Stimulated activated CD4-positive, alpha-beta T cell treated with anti-CD3 and anti-CD28 coated beads, Interleukin-15, amount 100 ng/mL, for 1 hour (primary cell): ENCODE measurements around the gene TP53TG5.

Experiments used
- DNase-seq, 2 donors: peaks; one replicate each; pipeline ENCODE4 v3.0.0-alpha.2; 2020; ENCODE audit warnings: low read depth in 1 of 2, low spot score in 1 of 2

TP53TG5 gene

DNA sequence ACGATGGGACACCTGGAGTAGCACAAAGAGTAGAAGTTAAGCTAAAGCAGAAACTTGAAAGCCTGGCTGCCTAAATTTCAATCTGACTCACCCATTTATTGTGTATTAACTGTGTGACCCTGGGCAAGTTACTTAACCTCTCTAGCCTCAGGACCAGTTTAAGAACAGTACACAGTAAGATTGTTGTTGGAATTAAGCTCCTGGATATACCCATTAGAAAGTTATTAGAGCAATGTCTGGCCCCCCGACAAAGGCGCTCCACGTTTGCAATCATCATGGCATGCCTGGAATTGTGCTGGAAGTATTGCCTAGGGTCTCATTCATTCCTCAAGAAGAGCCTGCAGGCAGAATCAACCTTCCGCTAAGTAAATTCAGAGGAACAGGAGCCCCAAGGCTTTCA lies 31.3 kb downstream of the TP53TG5 start:
- no peak for DNase-seq

DNA sequence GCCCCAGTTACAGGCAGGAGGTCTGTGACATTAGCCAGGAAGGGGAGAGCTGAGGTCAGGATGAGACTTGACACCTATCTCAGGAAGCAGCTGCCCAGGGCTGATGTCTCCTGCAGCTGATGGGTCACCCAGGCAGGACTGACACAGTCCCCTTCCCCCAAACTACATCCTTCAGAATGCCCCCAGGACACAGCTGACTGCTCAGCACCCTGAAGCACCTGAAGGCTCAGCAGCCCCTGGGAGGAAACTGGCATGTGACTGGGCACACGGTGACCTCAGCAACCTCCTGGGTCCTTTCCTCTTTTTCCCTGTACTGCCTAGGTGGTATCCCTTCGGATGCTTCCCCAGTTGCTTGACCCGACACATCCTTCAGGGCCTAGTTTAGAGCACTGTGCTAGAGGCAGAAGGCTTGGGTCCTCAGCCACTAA lies 31.8 kb downstream of the TP53TG5 start:
- DNase-seq: no peak

DNA sequence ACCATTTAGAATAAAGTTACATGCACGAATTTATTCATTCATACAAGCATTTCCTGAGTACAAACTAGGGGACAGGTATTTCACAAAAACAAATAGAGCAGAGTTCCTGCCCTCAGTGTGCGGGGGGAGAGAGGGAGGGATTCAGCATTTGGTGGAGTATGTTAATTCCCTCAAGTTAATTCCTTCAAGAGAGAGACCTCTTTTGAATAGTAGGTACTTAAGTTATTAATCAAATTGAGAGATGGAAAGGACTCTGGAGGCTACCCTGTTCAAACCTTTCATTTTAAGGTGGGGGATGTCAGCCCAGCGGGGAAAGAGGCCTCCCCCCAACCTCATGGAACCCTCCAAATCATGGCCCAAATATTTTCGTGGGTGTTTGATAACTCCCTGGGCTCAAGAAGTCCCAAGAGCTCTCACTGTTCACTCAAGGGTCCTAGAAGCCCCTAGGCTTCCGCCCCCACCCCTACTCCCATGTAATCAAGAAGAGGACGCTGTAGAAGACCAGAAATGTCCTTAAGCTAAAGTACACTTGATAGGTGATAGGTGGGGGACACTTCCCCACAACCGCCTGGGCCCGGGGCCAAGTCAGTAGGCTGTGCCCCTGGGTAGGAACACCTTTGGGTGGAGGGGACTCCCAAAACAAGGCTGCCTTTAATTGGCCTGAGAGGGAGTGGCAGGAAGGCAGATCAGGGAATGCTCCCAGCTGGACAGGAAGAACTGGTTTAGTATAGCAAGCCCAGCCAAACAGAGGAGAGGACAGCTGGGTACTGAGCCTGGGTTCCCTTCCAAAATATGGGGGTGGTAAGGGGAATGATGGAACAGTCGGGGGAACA lies 32.8 kb downstream of the TP53TG5 start:
- no peak for DNase-seq

DNA sequence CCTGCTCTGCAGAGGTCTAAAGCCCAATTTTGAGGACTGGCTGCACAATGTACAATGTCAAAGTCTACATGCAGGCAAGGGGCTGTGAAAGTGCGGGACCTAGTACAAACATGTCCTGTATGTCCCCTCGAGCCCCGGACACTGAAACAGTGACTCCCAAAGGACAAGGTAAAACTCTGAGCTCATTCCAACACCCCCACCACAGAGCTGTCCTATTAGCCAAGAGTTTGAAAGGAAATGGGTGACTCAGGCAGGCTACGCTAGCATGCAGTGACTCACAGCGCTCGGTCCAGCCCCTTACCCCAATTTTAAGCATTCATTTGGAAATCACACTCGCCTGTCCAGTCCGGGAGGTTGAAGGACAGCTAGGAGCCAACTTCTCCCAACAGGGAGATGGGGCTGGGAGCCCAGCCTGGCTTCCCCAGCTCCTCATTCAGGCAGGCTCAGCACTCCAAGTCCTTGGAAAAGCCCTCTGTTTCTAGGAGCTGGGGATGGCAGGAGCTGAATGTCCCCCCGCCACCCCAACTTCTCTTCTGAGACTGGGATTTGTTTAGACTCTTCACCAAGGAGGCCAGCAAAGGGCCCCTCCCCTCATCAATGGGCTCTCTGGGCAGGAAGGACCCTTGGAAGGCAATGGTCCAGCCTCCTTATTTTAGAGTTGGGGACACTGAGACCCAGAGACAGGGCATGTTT lies 33.8 kb downstream of the TP53TG5 start:
- no peak for DNase-seq

DNA sequence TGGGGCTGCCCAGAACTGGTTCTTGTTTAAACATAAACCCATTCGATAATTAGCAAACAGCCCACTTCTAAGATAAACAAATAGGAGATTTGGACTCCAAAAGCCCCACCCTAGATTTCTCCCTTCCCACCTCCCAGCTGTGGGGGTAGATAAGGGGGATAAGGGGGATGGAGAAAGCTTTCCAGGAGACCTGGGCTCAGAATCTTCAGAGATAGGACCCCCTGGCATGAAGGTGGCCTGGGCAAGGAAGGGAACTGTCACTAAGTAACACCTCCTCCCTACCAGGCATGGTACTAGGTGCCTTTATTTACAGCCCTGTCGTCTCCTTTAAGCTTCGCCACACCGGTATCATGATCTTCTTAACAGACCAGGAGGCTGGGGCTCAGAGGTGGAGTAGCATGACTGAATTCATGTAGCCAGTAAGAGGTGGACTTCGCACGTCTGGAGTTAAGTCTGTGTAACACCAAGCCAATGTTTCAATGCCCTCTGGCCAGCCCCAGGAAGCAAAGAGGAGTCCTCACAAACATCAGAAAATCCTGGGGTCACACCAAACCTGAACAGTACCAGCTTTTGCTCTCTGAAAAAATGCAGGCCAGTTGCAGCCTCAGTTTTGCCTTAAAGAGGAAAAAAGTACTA lies 34.5 kb downstream of the TP53TG5 start:
- DNase-seq: no peak

DNA sequence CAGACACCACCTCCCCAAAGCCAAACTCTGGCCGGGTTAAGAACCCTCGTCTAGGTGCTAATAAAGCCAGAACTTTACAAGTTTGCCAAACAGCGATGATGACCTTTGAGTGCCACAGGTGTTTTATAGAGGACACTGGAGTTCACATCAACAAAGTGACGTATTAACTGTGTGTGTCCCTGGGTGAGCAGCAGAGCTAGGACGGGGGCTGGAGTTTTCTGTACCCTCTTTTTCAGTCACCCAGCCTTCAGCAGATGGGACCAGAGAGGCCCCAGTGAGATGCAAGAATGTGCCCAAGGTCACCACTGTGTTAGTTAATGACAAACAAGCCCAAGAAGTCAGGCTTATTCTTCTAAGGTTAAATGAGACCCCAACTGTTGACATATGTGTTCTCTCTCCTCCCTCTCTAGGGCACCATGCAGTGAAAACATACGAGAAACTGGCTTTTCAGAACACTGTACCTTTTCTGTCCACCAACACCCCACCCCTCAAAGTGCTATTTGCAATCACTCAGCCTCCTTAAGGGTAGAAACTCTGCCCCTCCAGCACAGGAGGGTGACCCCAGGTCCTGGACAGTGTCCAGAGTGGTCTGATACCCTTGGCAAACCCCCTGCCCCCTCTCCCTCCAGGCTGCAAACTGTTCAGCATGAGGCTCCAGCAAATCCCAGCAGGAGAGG lies 35.1 kb downstream of the TP53TG5 start:
- DNase-seq: no peak

DNA sequence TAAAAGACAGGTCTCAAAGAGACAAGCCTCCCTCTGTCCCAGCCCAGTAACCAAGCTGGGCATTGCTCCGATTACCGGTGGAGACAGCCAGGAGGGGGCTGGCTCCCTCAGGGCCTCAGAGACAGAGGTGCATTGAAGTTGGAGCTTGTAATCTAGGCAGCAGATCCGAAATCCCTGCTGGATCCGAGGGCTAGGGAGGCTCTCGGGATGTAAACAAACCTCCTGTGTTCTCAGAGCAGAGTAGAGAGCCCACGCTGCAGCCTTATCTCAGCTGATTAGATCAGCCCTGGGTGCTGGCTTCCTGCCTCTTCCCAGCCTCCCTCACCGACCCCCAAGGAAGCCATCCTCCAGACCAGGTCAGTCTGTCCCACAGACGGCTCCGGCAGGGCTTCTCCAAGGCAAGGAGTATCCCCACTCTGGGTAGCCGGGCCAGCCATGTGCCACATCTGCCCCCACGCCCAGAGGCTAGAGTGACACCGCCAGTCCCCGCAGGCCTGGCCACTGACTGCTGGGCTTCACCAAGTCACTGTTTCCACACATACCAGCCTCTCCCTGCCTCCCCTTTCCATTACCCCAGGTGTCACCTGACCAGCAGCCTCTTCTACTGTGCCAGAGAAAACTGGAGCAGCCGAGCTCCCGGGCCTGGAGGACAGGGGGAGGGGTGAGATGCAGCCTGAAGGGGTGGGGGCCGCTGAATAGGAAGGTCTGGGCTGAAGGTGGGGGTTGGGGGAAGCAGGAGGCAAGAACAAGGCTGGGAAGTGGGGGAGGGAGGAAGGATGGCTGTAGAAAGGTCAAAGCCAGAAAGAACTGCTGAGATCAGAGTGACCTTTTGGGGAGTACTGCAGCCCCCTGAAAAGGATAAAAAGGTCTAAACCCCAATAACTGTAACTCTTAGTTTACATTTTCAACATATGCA lies 35.9 kb downstream of the TP53TG5 start:
- no peak for DNase-seq

DNA sequence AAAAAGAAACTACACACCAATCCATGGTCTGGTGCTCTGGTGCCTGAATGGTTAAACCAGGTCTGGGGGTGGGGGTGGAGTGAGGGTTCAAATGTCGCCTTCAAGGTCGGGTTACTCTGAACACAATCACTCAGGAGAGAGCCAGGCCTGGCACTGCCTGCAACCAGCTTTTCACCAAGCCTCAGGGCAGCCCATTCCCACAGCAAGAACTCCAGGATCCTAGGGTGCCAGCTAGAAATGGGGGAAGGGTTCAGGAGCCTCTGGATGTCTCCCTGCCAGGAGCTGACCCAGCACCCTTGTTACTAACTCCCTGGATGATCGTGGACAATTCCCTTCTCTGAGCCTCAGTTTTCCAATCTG lies 36.6 kb downstream of the TP53TG5 start:
- DNase-seq: no peak

DNA sequence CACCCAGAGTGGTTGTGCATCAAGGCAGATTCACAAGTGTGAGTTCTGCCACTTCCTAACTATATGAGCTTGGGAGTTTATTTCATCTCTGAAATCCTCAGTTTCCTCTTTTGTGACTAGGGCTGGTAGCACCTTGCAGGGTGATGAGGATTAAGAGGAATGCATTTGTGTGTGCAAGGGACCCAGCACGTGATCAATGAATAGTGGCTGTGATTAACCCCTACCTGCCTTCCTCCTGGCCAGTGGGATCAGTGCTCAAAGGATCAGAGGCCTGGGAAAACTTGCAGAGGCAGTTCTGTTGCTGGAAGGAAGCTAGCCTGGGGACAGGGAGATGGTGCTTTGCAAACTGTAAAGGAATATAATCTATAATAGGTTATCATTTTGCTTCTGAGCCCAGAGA lies 37.2 kb downstream of the TP53TG5 start:
- DNase-seq: no peak

DNA sequence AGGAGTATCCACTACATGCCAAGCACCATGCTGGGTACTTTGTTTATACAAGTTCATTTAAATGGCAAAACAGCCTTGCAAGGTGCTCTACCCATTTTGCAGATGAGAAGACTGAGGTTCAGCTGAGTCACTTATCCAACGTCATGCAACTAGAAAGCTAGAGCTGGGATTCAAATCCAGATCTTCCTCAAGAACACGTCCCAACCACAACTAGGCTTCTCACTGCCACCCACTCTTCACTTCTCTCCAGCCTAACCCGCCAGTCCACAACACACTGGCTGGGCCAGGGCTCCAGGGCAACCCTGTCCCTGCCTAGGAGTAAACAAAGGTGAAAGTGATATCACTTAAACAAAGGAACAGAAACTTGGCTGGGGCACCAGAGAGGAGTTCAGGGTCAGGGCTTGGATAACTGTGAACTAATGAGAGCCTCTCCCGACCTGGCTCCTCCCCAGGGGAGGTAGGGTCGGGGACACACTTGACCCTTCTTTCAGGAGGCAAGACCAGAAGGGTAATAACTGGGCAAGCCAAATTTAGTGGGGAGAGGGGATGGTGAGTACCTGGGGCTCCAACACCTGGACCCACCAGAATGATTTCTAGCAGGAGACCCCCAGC lies 37.8 kb downstream of the TP53TG5 start:
- no peak for DNase-seq

DNA sequence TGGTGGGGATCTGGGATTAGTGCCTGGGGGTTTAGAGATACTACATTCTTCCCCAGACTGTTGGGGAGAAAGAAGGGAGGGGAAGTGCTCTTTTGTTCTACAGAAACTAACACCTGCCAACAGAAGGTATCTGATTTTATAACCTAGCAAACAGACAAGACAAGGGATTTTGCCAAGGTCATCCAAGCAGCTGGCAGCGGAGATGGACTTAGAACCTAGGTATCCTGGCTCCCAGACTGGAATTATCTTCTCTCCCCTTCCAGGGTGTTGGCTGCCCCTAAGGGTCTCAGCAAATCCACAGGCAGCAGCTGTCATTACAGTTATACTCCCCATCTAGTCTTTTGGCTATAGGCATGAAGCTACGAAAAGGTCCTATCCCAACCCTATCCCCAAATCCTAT lies 38.3 kb downstream of the TP53TG5 start:
- no peak for DNase-seq

DNA sequence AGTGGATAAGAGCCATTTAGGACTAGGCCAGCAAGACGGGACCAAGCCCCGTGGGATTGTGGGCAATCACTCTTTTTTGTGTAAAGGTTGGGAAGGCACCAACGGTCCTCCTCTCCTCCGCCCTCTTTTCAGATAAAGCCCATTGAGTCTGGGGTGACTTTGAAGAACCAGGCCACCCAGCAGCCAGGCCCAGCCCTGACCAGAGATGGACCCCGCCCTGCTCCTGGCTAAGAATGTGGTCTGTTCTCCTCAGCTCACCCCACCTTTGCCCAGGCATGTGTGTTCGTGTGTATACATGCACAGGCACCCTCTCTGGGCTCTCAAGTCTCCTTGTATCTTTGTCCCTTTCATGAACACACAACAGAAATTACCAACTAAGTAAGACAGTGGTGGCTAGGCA lies 39.0 kb downstream of the TP53TG5 start:
- no peak for DNase-seq

DNA sequence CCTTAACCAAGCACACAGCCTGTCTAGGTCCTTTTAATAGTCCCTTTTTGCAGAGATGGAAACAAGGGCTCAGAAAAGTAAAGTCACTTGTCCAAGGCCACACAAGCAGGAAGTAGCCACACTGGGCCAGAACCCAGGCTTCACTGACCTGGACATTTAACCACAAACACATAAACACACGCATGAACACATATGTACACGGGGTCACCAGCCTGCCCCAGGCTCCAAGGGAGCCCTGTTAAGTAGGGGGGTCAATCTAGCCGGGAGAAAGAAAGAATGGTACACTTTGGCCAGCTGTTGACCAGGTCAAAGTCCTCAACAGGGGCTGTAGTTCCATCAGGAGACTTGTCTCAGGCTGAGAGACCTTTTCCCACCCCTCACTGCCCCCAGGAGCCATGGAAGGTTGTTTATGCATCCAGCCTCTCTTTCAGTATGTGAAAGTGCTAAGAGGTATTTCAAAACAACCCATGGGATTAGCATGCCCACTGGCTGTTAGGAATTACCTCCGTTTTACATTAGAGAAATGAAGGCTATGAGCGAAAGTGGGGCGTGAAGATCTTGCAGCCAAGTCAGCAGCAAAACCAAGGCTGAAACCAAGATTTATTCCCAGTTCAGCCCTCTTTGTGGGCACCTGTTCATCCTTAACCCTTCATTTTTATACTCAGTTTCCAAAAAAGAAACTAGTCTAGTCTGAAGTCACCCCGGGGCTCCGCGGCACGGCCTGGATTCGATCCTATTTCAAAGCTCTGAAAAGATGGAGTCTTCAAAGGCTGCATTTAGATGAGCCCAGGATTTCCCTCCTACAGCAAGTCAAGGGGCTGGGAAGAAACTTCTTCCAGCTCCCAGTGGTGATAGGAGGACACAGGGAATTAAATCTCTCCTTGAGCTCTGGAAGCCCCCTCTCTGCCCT lies 39.7 kb downstream of the TP53TG5 start:
- no peak for DNase-seq

DNA sequence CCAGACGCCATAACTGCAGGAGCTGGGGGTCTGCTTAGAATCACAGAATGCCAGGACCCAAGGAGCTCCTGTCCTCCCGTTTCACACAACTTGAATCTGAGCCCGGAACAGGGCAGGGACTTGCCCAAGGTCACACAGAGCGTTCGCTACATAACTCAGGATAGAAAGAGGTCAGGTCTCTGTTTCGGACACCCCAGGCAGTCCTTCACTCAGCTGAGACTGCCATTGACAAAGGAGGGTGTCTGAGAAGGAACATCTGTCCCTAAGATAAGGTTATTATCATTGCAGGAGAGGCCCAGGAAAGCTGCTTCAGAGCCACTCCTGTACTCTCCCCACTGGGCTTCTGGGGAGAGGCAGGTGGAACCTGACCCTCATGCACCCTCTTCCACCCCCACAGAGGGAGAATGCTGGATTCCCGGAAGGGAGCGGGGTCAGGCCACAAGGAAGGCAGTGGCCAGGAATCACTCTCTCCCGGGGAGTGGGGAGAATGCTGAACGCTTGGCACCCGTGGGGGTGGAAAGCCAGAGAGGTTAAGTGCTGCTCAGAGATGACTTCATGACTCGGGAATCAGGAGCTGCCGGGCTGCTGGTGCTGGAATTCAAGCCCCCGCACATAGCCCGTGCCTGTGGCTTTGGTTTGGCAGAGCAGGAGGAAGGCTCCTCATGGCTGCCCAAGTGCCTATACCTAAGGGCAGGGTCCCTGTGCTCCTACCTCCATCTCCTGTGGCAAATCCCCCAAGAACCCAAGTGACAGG lies 40.6 kb downstream of the TP53TG5 start:
- DNase-seq: no peak

DNA sequence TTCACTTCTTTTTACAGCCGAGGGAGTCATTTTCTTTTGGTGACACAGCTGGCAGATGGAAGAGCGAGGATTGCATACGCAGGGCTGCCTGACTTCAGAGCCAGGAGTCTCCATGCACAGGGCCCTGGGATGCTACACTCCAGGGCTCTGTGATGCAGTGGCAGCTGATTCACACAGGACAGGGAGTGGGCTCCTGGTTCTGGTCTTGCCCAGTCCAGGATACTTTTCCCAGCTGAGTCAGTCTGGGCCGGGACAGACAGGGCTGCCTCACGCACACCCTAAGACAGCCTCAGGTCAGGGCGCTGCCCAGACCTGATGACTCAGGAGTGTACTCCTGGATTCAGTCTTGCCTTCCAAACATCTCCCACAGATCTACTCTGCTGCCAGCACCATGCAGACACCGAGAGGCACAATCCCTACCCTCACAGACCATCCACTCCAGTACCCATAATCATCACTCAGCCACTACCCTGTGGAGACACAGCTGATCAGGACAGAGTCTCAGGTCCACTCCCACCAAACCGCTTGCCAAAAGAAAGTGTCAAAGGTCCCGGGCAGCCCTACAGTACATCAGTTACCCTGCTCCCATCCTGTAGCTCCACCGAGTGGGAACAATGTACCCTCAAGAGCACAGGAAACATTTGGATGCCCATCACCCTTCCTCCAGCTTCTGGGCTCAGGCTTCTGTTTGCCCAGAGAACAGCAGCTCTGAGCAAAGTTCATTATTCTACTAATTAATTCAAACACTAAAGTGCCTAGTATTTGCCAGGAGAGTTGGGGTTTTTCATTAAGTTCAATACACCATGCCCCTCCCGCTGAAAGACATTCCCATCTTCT lies 41.4 kb downstream of the TP53TG5 start:
- DNase-seq: no peak

DNA sequence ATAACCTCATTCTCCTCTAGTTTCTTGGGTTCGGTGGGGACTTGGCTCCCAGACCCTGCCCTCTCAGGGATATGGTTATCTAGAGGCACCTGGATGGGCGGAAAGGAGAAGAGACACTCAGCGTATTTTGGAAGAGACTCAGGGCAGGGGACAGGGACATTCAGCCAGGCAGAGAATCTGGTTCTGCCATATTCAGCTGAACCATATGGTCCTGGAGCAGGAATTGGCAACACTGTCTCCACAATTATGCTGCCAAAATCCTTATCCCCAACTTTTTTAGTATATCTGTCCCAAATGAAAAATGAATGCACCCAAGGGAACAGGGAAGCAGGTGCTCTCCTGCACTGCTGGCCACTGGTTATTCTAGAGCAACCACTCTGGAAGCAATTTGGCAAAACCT lies 47.6 kb downstream of the TP53TG5 start:
- DNase-seq: no peak

DNA sequence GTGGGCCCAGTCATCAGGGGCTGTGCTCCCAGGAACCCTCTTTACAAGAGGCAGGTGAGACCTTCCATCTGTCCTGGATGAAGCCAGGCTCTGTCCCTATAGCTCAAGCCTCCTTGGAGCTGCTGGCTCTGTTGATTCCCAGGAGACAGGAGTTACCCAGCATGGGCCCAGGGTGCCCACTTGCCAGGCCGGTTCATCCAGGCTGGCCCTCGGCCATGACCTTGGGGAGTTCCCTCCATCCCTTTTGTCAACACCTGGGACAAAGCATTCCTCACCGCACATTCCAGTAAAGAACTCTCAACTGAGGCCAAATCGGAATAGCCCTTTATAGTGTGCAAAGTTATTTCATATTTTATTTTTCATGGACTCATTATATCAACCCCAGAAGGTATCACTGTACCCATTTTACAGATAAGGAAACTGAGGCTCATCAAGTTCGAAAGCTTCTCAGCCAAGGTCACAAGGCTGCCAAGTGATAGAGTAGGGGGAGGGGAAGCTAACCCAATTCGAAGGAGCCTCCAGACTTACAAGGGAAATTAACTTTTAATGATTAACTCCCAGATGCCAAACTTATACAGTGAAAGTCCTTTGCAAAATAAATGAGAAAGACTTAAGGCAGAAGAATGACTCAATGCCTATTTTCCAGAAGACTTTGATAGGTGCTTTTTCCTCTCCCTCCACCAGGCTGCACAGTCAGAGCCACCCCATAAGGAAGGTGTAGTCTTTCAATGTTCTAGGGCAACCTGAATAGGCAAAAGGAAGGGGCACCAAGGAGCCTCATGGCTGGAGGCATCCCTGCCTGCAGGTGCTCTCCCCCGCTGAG lies 48.4 kb downstream of the TP53TG5 start:
- DNase-seq: no peak
